RWPE1 (cell line): ENCODE data around the gene RRM1.

Experiments
- CTCF ChIA-PET: fragments of 350-600 bp; sonication (Branson Sonifier 250); formaldehyde crosslinking; extraction: SDS; loops from one replicate; lab custom pipeline; 2021; lab: Yijun Ruan, JAX
- POLR2A ChIA-PET: fragments of 400-600 bp; formaldehyde crosslinking; extraction: SDS; loops from one replicate; lab custom pipeline; 2020; ENCODE audit warnings: antibody characterized with exemption; ENCODE audit not compliant: low non-redundant PET; lab: Yijun Ruan, JAX
- DNase-seq: peaks from one replicate; pipeline ENCODE4 v3.0.0; 2012; ENCODE audit warnings: low spot score
- H3K27ac ChIP-seq: fragments of 450-650 bp; 2 replicates; pipeline ENCODE4 v1.5.1; 2017
- TF ChIP-seq, protein P1 (sequence below): fragments of 450-650 bp; conservative IDR thresholded peaks from 2 replicates; pipeline ENCODE4 v1.5.1; 2017; ENCODE audit warnings: low read depth, mild to moderate bottlenecking

RRM1 gene

DNA sequence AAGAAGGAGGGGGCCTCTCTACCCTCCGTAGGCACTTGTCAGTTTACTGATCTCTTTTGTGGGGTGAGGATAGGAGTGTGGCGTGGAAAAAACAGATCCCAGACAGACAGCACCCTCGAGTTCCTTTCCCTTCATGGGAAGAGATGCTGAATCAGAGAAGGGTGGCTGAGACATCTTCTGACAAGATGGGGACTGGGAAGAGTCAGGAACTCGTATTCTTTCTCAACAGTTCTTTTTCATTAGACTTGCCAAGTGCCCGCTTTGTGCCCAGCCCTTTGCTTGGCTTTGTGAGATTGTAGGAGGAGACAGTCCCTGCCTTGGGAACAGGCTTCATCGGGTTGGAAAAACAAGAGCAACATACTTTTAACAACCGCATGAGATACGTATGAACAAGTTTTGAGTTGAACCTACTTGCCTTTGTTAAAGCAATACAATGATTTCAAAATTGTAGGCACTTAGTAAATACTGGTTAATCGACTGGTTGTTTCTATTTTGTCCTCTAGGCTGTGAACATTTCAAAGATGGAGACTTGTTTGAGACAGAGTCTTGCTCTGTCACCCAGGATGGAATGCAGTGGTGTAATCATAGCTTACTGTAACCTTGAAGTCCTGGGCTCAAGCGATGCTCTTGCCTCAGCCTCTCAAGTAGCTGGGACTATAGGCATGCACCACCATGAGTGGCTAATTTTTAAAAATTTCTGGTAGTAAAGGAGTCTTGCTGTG, 1.1 kb downstream of the RRM1 start:
- H3K27ac ChIP-seq = peak overlapping the region; percentile 95
- TF ChIP-seq, protein P1, sequence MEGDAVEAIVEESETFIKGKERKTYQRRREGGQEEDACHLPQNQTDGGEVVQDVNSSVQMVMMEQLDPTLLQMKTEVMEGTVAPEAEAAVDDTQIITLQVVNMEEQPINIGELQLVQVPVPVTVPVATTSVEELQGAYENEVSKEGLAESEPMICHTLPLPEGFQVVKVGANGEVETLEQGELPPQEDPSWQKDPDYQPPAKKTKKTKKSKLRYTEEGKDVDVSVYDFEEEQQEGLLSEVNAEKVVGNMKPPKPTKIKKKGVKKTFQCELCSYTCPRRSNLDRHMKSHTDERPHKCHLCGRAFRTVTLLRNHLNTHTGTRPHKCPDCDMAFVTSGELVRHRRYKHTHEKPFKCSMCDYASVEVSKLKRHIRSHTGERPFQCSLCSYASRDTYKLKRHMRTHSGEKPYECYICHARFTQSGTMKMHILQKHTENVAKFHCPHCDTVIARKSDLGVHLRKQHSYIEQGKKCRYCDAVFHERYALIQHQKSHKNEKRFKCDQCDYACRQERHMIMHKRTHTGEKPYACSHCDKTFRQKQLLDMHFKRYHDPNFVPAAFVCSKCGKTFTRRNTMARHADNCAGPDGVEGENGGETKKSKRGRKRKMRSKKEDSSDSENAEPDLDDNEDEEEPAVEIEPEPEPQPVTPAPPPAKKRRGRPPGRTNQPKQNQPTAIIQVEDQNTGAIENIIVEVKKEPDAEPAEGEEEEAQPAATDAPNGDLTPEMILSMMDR = no peak
- CTCF ChIA-PET = interaction anchor here (0.7 kb wide), 1 partner anchor 643 kb away, joined by 3 read pairs; no protein-coding TSS in a partner anchor
- POLR2A ChIA-PET = no interaction called here
- peak; percentile 18 for DNase-seq

DNA sequence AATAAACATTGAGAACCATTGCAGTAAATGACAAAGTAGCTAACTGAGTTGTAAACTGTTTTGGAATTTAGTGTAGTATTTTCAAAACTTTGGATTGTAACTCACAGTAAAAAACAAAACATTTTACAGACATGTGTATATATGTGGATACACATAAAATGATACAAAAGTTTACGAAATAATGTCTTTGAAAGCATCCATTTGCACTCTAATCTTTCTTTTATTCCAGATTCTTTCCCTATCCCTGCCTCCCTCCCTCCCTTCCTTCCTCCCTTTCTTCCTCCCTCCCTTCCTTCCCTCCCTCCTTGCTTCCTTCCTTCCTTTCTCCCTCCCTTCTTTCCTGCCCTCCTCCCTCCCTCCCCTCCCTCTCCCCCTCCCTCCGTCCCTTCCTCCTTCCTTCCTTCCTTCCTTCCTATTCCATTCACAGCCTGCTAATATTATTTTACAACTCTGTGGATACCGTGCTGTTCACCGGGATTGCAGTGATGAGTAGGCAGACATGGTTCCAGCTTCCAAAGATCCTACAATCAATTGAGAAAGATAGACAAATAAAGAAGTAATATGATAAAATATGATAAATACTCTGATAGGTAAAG, 3.5 kb downstream of the RRM1 start:
- no peak overlapping the region for H3K27ac ChIP-seq
- DNase-seq = no peak
- TF ChIP-seq, protein P1 = no peak
- POLR2A ChIA-PET = no interaction called here
- CTCF ChIA-PET = no interaction called here

DNA sequence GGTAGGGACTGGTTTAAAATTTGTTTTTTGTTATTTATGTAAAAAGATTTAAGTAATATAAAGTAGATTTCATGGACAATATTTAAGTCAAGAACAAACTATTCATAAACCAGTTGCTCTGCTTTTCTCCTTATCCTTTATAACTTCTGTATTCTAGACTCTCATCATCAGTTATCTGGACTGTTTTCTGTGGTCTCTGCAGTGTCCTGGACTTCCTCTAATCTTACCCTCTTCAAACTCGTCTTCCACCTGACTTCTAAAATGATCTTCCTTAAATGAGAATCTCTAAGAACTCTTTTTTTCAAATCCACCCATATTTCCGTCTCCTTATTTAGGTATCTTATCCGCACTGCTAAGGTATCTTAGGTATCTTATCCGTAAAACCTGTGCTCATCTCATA, 8.1 kb downstream of the RRM1 start:
- H3K27ac ChIP-seq = no peak overlapping the region
- no peak for DNase-seq
- ChIA-PET POLR2A (interaction anchor here (0.7 kb wide), 1 partner anchor 9 kb away, joined by 4 read pairs; no protein-coding TSS in a partner anchor), CTCF (interaction anchor here (0.5 kb wide), 1 partner anchor 82 kb away, joined by 4 read pairs; no protein-coding TSS in a partner anchor)
- TF ChIP-seq, protein P1 = no peak

DNA sequence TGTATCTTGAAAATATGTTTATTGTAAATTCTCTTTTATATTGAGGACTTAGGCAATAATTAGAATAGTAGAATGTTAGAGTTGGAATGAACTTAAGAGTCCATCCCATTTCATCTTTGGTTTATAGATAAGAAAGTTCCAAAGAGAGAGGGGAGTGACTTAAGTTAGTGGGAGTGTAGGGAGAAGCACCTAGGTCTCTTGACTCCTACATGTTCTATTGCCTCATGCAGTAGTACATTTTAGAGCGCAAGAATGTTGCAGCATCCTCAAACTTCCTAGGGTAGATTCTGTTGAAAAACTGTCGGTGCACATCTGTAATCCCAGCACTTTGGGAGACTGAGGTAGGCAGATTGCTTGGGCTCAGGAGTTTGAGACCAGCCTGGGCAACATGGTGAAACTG, 8.7 kb downstream of the RRM1 start:
- POLR2A ChIA-PET = no interaction called here
- 0 out of 2 replicates have a peak overlapping the region, but pooled peaks have one; percentile 4 for H3K27ac ChIP-seq
- DNase-seq = no peak
- CTCF ChIA-PET = no interaction called here
- TF ChIP-seq, protein P1 = no peak

DNA sequence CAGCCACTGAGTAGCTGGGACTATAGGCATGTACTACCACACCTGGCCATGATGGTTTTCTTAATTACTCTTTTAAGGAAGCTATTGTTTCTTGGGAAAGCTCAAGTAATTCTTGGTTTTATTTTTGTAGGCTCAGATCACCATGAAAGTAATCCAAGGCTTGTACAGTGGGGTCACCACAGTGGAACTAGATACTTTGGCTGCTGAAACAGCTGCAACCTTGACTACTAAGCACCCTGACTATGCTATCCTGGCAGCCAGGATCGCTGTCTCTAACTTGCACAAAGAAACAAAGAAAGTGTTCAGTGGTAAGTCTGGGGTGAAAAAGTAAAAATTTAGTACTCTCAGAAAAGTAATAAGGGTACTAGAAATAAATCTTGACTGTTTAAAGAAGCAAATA, 11.3 kb downstream of the RRM1 start:
- TF ChIP-seq, protein P1 = no peak
- ChIA-PET POLR2A (no interaction called here), CTCF (interaction anchor here (0.6 kb wide), 1 partner anchor 424 kb away, joined by 5 read pairs; no protein-coding TSS in a partner anchor)
- no peak for DNase-seq
- no peak overlapping the region for H3K27ac ChIP-seq

DNA sequence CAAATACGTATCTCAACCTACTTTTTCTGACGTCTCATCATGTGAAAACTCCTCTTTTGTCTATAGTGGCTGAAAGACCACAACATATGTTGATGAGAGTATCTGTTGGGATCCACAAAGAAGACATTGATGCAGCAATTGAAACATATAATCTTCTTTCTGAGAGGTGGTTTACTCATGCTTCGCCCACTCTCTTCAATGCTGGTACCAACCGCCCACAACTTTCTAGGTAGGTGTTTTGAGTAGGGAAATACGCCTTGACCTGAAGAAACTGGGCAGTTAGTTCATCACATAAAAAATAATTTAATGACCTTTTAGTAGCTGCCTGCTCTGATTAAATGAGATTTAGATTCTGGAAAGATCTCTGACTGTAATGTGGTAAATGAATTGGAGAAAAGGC, 17.2 kb downstream of the RRM1 start:
- no peak overlapping the region for H3K27ac ChIP-seq
- TF ChIP-seq, protein P1 = no peak
- CTCF ChIA-PET = interaction anchor here (0.5 to 0.7 kb wide), 2 partner anchors 18 to 257 kb away, joined by 4 to 6 read pairs; no protein-coding TSS in a partner anchor
- no peak for DNase-seq
- POLR2A ChIA-PET = no interaction called here
